ENCODE data around the gene CACNA1B.

The CACNA1B gene

GRCh38 chr9:137982200-137982599 is 104.6 kb downstream of the CACNA1B start:
- no peaks in the 10 kb centered on the region for H3K9me3 Mint-ChIP-seq
- H3K4me3 Mint-ChIP-seq, result no peak overlapping the region
- no peak overlapping the region for H3K27ac Mint-ChIP-seq
- H3K36me3 Mint-ChIP-seq, result no peaks in the 10 kb centered on the region
- CTCF ChIA-PET, result no interaction called here
- no peak for DNase-seq
- peaks cover 16% of the 10 kb centered on the region for H3K27me3 Mint-ChIP-seq
- no peaks in the 10 kb centered on the region for H3K4me1 Mint-ChIP-seq

- Mint-ChIP-seq H3K4me3 (no peak overlapping the region), H3K36me3 (no peaks in the 10 kb centered on the region), H3K9me3 (no peaks in the 10 kb centered on the region), H3K27ac (no peak overlapping the region), H3K4me1 (peaks cover under 1% of the 10 kb centered on the region), H3K27me3 (peaks cover 26% of the 10 kb centered on the region)
- CTCF ChIA-PET, result no interaction called here
- no peak for DNase-seq
Measured at GRCh38 chr9:137984005-137984404, 106.4 kb downstream of the CACNA1B start.

DNA sequence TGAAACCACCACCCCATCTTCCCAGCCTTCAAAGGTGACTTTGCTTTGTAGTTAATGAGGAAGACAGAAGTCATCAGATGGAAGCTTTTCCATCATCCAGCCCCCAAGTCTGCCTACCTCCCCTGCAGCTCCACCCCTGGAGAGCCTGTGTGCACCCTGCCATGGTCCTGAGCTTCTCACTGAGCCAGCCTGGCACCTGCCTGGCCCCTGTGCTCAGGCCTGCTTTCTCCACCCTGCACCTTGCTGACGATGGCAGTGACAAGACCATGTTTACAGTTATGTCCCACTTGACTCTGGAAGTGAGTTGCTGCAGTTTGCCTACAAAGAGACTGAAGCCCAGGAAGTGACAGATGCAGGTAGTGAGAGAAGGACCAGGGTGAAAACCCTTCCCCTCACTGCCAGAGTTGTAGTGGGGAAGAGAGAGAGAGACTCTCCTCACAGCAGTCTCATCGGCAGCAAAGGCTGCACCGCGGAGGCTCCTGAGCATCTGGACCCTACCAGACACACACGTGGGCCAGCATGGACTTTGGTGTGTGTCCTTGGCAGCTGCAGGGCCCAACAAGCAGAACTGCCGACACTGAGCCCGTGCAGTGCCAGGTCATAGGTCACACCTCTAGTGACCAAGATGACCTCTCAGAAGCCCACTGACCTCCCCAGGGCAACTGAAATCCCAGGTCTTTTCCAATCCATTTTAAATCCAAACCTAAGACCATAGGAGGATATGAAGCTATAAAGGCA is 107.1 kb downstream of the CACNA1B start:
- Mint-ChIP-seq H3K9me3 (no peaks in the 10 kb centered on the region), H3K27ac (no peak overlapping the region), H3K4me1 (peaks cover 7% of the 10 kb centered on the region), H3K4me3 (no peak overlapping the region), H3K27me3 (peaks cover 30% of the 10 kb centered on the region), H3K36me3 (no peaks in the 10 kb centered on the region)
- CTCF ChIA-PET, result no interaction called here
- DNase-seq, result no peak

DNA sequence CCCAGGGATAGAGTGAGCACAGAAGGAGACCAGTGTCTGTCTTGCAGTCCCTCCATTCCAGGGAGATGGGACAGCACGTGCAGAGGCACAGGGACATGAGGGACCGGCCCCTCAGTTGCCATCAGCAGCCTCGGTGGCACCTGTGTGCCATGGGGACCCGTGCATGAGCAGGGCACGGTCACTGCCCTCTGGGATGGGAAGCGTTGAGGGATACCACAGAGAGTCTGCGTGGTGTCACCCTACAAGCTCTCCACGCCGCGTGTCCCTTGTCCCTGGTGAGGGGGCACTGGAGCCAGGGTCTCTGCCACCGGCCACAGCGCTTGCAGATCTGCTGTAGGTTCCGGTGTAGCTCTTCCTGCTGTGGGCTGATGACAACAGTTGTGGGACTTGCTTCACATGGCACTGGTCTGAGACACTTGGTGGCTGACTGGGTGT is 108.1 kb downstream of the CACNA1B start:
- CTCF ChIA-PET, result no interaction called here
- DNase-seq, result no peak

GRCh38 chr9:137986268-137987099 is 108.9 kb downstream of the CACNA1B start:
- Mint-ChIP-seq H3K27ac (no peak overlapping the region), H3K4me1 (peaks cover 7% of the 10 kb centered on the region), H3K36me3 (no peaks in the 10 kb centered on the region), H3K4me3 (no peak overlapping the region), H3K27me3 (peaks cover 46% of the 10 kb centered on the region), H3K9me3 (no peaks in the 10 kb centered on the region)
- CTCF ChIA-PET, result no interaction called here
- DNase-seq, result no peak

More for the DNA sequence above, 108.1 kb downstream of the CACNA1B start:
- no peak overlapping the region for H3K27ac Mint-ChIP-seq
- H3K4me3 Mint-ChIP-seq, result no peak overlapping the region
- peaks cover 39% of the 10 kb centered on the region for H3K27me3 Mint-ChIP-seq
- no peaks in the 10 kb centered on the region for H3K36me3 Mint-ChIP-seq
- peaks cover 7% of the 10 kb centered on the region for H3K4me1 Mint-ChIP-seq
- H3K9me3 Mint-ChIP-seq, result no peaks in the 10 kb centered on the region

- Mint-ChIP-seq H3K9me3 (no peaks in the 10 kb centered on the region), H3K36me3 (no peaks in the 10 kb centered on the region), H3K27ac (no peak overlapping the region), H3K4me3 (no peak overlapping the region), H3K27me3 (peaks cover 46% of the 10 kb centered on the region), H3K4me1 (peaks cover 7% of the 10 kb centered on the region)
- CTCF ChIA-PET, result no interaction called here
- DNase-seq, result no peak
Measured at GRCh38 chr9:137987244-137988030, 109.9 kb downstream of the CACNA1B start.

- H3K27ac Mint-ChIP-seq, result no peak overlapping the region
- H3K9me3 Mint-ChIP-seq, result no peaks in the 10 kb centered on the region
- no peaks in the 10 kb centered on the region for H3K36me3 Mint-ChIP-seq
- DNase-seq, result no peak
- CTCF ChIA-PET, result no interaction called here
- H3K4me1 Mint-ChIP-seq, result peaks cover 7% of the 10 kb centered on the region
- H3K27me3 Mint-ChIP-seq, result peaks cover 46% of the 10 kb centered on the region
- no peak overlapping the region for H3K4me3 Mint-ChIP-seq
Measured at GRCh38 chr9:137988051-137988450, 110.5 kb downstream of the CACNA1B start.

DNA sequence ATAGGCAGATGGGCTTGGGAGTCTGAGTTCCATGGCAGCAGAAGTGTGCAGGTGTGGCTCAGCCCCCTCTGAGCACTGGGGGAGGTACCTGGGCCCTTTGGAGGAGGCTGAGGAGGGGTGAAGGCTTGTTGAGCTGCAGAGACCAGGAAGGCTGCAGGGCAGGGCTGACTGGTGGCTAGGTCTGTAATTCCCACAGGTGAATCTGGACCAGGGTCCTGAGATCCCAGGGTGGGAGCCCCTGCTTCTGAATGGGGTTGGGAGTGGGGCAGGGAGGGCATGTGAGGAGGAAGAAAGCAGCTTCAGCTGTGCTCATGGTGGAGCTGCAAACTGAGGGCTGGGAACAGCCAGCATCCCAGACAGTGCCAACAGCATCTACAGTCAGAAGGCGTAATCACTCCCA is 111.1 kb downstream of the CACNA1B start:
- CTCF ChIA-PET, result no interaction called here
- H3K27ac Mint-ChIP-seq, result no peak overlapping the region

GRCh38 chr9:137989156-137989555 is 111.6 kb downstream of the CACNA1B start:
- no peak overlapping the region for H3K27ac Mint-ChIP-seq
- peak; percentile 13 for DNase-seq
- CTCF ChIA-PET, result no interaction called here

More for the DNA sequence above, 111.1 kb downstream of the CACNA1B start:
- DNase-seq, result no peak
- Mint-ChIP-seq H3K4me1 (peaks cover 7% of the 10 kb centered on the region), H3K4me3 (no peak overlapping the region), H3K27me3 (peaks cover 46% of the 10 kb centered on the region), H3K9me3 (no peaks in the 10 kb centered on the region), H3K36me3 (no peaks in the 10 kb centered on the region)

DNA sequence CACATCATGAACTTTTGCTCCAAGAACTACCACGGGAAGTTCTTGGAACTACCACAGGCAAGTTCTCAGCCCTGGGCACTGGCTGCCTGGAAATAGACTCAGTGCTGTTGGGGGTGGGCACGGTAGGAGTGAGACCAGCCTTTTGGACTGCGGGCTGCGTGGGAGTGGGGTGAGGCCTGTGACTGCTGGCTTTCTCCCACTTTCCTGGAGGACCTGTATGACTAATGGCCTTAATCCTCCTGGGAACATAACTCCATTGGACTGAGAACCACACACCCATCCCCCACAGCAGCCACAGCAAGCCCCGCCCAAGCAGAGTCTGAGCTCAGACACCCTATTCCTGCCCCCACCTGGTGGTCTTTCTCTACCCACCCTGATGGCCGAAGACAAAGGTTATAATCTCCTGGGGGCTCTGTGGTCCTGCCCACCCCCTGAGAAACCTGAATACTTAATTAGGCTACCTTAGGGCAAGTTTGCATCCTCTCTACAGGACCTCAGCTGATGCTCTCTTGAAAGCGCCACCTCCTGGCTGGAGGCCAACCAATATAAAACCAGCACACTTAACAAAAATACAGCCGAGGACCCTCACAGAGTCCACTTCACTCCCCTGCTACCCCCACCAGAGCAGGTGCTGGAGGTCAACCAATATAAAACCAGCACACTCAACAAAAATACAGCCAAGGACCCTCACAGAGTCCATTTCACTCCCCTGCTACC is 112.6 kb downstream of the CACNA1B start:
- Mint-ChIP-seq H3K27ac (no peak overlapping the region), H3K4me1 (peaks cover 7% of the 10 kb centered on the region), H3K36me3 (no peaks in the 10 kb centered on the region), H3K9me3 (no peaks in the 10 kb centered on the region), H3K27me3 (peaks cover 53% of the 10 kb centered on the region), H3K4me3 (no peak overlapping the region)
- CTCF ChIA-PET, result no interaction called here
- peak; percentile 10 for DNase-seq

More at GRCh38 chr9:137989156-137989555, 111.6 kb downstream of the CACNA1B start:
- peaks cover 7% of the 10 kb centered on the region for H3K4me1 Mint-ChIP-seq
- H3K9me3 Mint-ChIP-seq, result no peaks in the 10 kb centered on the region
- H3K4me3 Mint-ChIP-seq, result no peak overlapping the region
- peaks cover 46% of the 10 kb centered on the region for H3K27me3 Mint-ChIP-seq
- H3K36me3 Mint-ChIP-seq, result no peaks in the 10 kb centered on the region

GRCh38 chr9:138003485-138004190 is 126.1 kb downstream of the CACNA1B start:
- Mint-ChIP-seq H3K36me3 (no peaks in the 10 kb centered on the region), H3K4me3 (no peak overlapping the region), H3K9me3 (no peaks in the 10 kb centered on the region), H3K27ac (no peak overlapping the region), H3K4me1 (no peaks in the 10 kb centered on the region), H3K27me3 (peaks cover 11% of the 10 kb centered on the region)
- no peak for DNase-seq
- CTCF ChIA-PET, result no interaction called here

DNA sequence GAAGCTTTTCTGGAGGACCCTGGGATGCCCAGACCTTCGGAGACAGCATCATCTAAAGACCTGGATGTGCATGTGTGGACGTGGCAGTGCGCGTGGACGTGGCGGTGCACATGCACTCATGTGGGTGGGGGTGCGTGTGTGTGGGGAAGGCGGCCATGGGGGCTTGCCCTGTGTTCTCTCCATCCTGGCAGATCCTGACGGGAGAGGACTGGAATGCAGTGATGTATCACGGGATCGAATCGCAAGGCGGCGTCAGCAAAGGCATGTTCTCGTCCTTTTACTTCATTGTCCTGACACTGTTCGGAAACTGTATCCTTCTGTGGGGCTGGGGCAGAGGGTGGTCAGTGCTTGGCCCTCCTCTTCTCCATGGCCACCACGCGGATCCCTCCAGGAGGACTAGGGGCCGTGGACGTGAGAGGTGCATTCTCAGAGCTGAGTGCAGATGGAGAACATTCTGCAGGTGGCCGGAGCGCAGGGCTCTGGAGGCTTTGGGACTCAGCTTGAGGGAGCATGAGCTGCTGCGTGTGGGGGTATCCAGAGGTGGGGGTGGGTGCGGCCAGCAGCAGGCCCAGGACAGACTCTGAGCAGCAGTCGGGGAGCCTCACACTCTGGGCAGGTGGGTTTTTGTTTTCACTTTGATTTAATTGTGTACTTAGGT is 129.1 kb downstream of the CACNA1B start:
- H3K27ac Mint-ChIP-seq, result no peak overlapping the region
- no peaks in the 10 kb centered on the region for H3K36me3 Mint-ChIP-seq

GRCh38 chr9:138007566-138007917 is 130.0 kb downstream of the CACNA1B start:
- Mint-ChIP-seq H3K27ac (no peak overlapping the region), H3K27me3 (peaks cover 3% of the 10 kb centered on the region), H3K36me3 (no peaks in the 10 kb centered on the region), H3K9me3 (no peaks in the 10 kb centered on the region), H3K4me1 (no peaks in the 10 kb centered on the region), H3K4me3 (no peak overlapping the region)
- CTCF ChIA-PET, result no interaction called here
- DNase-seq, result no peak

More for the DNA sequence above, 129.1 kb downstream of the CACNA1B start:
- CTCF ChIA-PET, result no interaction called here
- Mint-ChIP-seq H3K27me3 (peaks cover 6% of the 10 kb centered on the region), H3K4me3 (no peak overlapping the region), H3K4me1 (no peaks in the 10 kb centered on the region), H3K9me3 (no peaks in the 10 kb centered on the region)
- no peak for DNase-seq

Measured in activated naive CD4-positive, alpha-beta T cell treated with anti-CD3 and anti-CD28 coated beads, Interleukin-2, amount 10 ng/mL, durations not matched to agents 7 days and 5 days (primary cell).